Measurements from ENCODE around the gene TMTC2.
"Not testable (repeated sequence)": the region's sequence is repeated elsewhere in the genome, so short reads cannot be mapped to it uniquely, and the experiment has no call there.

The TMTC2 gene

GRCh38 chr12:83092129-83092528 lies 405.4 kb downstream of the TMTC2 start:
- peak; percentile 94 for DNase-seq

GRCh38 chr12:83092606-83093005 lies 405.9 kb downstream of the TMTC2 start:
- no peak for DNase-seq

DNA sequence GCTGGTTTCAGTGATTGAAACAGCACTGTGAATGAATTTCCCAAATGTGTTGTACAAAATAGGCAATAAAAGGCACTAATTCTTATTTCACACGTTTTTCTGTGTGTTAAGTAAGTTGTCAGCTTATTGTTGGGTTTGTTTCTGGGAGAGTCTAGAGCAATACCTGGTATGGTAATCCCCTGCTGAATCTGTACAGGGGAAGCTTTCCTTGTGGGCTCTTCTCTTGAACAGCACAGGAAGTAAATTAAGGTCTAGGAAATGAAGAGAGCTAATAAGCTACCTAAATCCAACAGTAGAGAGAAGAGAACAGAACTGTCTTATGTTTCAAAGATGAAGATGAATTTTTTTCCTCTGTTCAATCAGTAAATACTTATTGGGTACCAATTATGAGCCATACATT lies 406.7 kb downstream of the TMTC2 start:
- no peak for DNase-seq

GRCh38 chr12:83097643-83098342 lies 411.1 kb downstream of the TMTC2 start:
- DNase-seq = no peak

GRCh38 chr12:83099436-83099835 lies 412.7 kb downstream of the TMTC2 start:
- no peak for DNase-seq

GRCh38 chr12:83102499-83102898 lies 415.8 kb downstream of the TMTC2 start:
- no peak for DNase-seq

- DNase-seq = peak; percentile 84
Measured at GRCh38 chr12:83106873-83107272, 420.2 kb downstream of the TMTC2 start.

GRCh38 chr12:83110424-83110823 lies 423.7 kb downstream of the TMTC2 start:
- no peak for DNase-seq

DNA sequence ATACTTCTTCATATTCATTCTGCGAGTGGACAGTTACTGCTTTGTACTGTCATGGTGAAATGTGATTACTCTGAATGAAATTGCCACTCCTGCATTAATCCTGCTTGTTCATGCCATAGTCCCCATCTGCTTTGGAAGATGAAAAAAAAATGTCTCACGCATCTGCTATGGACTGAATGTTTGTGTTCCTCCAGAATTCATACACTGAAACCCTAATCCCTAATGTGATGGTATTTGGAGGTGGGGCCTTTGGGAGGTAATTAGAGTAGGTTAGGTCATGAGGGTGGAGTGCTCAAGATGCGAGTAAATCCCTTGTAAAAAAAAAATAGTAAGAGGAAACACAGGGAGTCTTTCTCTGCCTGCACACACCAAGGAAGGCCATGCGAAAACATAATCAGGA lies 427.2 kb downstream of the TMTC2 start:
- DNase-seq = no peak

GRCh38 chr12:83114966-83115365 lies 428.3 kb downstream of the TMTC2 start:
- no peak for DNase-seq

GRCh38 chr12:83117926-83118325 lies 431.2 kb downstream of the TMTC2 start:
- not testable (repeated sequence) for DNase-seq

GRCh38 chr12:83121897-83122622 lies 435.4 kb downstream of the TMTC2 start:
- DNase-seq = no peak

GRCh38 chr12:83122623-83122934 lies 435.9 kb downstream of the TMTC2 start:
- DNase-seq = no peak

DNA sequence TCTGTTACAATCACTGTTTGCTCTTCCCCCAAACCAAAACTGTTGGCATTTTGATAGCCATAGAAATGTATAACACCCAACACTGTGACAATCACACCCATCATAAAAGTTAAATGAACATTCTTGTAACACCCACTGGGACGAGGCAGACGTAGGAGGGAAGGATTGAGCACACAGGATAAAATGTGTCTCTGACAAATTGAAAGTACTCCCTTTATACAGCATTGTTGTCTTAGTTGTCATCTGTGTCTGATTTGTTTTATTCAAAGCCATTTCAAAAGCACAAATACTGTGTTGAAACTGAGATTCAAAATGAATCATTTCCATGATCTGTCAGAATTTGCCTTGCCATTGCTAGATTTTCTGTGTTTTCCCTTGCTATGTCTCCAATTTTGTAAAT lies 436.3 kb downstream of the TMTC2 start:
- DNase-seq = no peak

DNA sequence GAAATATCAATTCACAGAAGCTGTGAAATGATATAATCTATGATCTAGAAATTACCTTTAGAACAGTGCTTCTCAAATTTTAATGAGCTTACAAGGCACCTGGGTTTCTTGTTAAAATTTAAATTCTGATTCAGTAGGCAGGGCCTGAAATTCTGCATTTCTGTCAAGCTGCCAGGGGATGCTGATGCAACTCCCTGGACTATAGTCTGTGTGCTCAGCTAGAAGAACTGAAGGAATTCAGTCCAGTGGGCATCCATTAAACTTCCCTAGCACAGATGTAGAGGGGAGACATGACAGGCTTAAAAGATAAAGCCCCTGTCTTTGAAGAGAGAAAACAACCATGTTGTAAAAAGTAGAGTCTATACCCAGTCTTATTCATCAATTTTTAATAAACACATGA lies 441.8 kb downstream of the TMTC2 start:
- no peak for DNase-seq

- no peak for DNase-seq
Measured at GRCh38 chr12:83130178-83130577, 443.5 kb downstream of the TMTC2 start.

GRCh38 chr12:83132360-83132759 lies 445.7 kb downstream of the TMTC2 start:
- DNase-seq = no peak

- no peak for DNase-seq
Measured at GRCh38 chr12:83136411-83136810, 449.7 kb downstream of the TMTC2 start.

- DNase-seq = no peak
Measured at GRCh38 chr12:83140135-83140534, 453.4 kb downstream of the TMTC2 start.

GRCh38 chr12:83141460-83141994 lies 454.8 kb downstream of the TMTC2 start:
- DNase-seq = no peak

DNA sequence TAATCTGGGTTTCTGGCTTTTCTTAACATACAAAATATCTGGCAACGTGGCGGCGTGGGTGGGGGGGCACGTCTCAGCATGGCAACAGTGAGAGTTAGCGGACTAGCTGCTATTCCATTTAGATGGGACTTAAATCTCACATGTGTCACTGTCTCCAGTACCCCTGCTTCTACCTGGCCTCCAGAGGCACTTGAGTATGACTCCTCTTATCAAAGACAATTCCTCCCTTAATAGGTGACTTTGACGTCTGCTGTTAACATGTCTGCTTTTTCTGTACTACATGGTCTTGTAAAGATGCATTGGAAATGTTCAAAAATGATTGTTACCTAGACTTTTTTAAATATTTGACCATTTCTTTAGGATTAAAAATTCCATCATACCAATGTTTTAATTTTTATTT lies 456.2 kb downstream of the TMTC2 start:
- DNase-seq = no peak

GRCh38 chr12:83143950-83144349 lies 457.2 kb downstream of the TMTC2 start:
- peak; percentile 65 for DNase-seq

DNA sequence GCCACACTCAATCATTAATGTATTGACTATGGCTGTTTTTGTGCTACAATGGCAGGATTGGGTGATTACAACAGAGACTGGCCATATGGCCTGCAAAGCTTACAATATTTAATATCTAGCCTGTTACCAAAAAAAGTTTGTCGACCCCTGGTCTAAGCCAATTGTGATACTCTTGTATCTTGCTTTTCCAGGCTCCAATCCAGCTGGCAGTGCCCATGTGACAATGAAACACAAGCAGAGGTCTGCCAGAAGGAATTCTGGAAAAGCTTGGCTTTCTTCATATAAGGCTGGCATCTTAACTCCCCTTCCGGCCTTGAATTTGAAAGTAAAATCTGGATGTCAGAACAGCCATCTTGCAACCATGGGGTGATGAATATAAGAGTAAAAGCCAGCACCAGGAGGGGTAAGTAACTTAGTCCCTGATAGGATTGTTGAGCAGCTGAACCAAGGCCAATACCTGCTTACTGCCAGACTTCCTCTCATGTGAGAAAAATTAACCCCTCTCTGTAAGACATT lies 458.7 kb downstream of the TMTC2 start:
- DNase-seq = no peak

GRCh38 chr12:83147341-83147740 lies 460.6 kb downstream of the TMTC2 start:
- DNase-seq = no peak

Measured in NCI-H69 (cell line).